ENCODE data around the gene MESP2.

GRCh38 chr15:89825271-89825940 is 49.3 kb downstream of the MESP2 start:
- no peak for TF ChIP-seq CTCF (IDR thresholded peaks at IDR 0.05; ENCODE audit: low read depth, low read length, missing input control)
- no peak for TF ChIP-seq JUND (IDR thresholded peaks at IDR 0.05)
- no peak for TF ChIP-seq FOXA1 (IDR thresholded peaks at IDR 0.05)
- TF ChIP-seq YY1 (IDR thresholded peaks at IDR 0.05): no peak
- no peak for TF ChIP-seq TAF1 (conservative IDR thresholded peaks at IDR 0.05)
- no peak for TF ChIP-seq NR2F2 (IDR thresholded peaks at IDR 0.05)
- TF ChIP-seq EGR1 (IDR thresholded peaks at IDR 0.05; ENCODE audit: low read depth in 2 of 2): no peak
- TF ChIP-seq REST (IDR thresholded peaks at IDR 0.05): no peak
- TF ChIP-seq RAD21 (IDR thresholded peaks at IDR 0.05): no peak
- TF ChIP-seq ZBTB33 (IDR thresholded peaks at IDR 0.05): no peak
- no peak for TF ChIP-seq SP1 (IDR thresholded peaks at IDR 0.05)
- TF ChIP-seq RXRA (IDR thresholded peaks at IDR 0.05): no peak
- TF ChIP-seq GABPA (IDR thresholded peaks at IDR 0.05 in 1 of 2, conservative IDR thresholded peaks at IDR 0.05 in 1 of 2): no peak
- TF ChIP-seq MAX (IDR thresholded peaks at IDR 0.05): no peak

All from liver (tissue), 3 donors.